GM12874 (cell line): ENCODE data around the gene TBC1D23.

Source experiments
- TF ChIP-seq, protein P1 (sequence below): IDR thresholded peaks from 2 replicates; pipeline ENCODE4 v1.5.1; 2011; ENCODE audit warnings: low read depth, mild to moderate bottlenecking, control low read depth, low read length, moderate library complexity; ENCODE audit not compliant: insufficient read depth

The TBC1D23 gene

DNA sequence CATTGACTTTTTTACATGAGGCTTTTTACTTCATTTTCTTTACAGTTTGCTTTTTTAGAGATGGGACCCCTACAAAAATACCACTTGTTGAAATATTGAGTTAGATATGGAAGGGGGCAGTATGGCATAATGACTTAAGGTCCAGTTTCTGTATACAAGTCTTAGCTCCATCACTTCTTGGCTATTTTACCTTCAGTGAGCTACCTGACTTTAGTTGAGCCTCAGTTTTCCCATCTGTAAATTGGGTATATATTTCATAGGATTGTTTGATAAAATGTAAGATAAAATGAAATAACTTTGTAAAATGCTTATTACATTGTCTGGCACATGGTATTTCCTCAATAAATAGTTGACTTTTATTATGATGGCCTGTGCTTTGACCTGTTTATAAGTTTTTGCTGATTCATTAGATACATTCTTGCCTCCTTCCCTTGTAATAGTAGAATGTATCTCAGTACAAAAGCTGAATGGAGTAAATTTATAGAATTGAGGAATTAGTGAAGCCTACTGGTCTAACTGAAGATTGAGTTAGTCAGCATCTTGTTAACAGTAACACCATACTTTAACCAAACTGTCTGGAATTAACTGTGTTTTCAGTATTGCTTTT is 27.6 kb downstream of the TBC1D23 start:
- TF ChIP-seq, protein P1, sequence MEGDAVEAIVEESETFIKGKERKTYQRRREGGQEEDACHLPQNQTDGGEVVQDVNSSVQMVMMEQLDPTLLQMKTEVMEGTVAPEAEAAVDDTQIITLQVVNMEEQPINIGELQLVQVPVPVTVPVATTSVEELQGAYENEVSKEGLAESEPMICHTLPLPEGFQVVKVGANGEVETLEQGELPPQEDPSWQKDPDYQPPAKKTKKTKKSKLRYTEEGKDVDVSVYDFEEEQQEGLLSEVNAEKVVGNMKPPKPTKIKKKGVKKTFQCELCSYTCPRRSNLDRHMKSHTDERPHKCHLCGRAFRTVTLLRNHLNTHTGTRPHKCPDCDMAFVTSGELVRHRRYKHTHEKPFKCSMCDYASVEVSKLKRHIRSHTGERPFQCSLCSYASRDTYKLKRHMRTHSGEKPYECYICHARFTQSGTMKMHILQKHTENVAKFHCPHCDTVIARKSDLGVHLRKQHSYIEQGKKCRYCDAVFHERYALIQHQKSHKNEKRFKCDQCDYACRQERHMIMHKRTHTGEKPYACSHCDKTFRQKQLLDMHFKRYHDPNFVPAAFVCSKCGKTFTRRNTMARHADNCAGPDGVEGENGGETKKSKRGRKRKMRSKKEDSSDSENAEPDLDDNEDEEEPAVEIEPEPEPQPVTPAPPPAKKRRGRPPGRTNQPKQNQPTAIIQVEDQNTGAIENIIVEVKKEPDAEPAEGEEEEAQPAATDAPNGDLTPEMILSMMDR, result no peak

- TF ChIP-seq, protein P1, result no peak
Observed at GRCh38 chr3:100289339-100289738, 28.5 kb downstream of the TBC1D23 start.

DNA sequence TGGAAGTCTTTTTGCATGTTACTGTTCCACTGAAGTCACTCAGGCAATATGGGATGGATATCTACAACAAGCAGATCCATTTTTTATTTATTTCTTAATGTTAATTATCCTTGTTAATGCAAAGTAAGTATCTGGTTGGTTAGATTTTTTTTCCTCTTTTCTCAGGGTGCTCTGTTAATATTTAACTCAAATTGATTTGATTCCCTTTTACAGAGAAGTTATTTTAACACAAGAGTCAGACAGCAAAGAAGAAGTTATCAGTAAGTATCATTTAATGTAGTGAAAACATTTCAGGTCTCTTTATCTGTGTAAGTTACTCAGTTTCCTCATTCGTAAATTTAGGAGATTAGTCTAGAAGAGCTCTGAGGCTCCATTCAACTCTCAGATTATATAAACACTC is 34.3 kb downstream of the TBC1D23 start:
- TF ChIP-seq, protein P1, result no peak

GRCh38 chr3:100297784-100298183 is 37.0 kb downstream of the TBC1D23 start:
- TF ChIP-seq, protein P1, result no peak

DNA sequence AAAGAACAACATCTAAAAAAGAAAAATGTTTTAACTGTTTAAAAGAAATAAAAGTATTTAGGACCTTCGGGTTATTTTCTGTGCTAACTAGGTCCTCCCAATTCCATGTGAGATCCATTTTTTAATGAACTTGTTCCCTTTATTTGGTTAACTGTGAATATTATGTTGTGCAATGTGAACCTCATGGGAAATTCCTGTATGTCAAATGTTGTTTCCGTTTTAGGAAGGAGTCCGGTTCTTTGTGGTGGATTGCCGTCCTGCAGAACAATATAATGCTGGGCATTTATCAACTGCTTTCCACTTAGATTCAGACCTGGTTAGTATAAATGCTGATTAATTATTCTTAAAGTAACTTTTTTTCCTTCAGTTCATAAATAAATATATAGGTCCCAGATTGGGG is 38.2 kb downstream of the TBC1D23 start:
- TF ChIP-seq, protein P1, result no peak

- TF ChIP-seq, protein P1, result no peak
Observed at GRCh38 chr3:100306695-100307094, 45.9 kb downstream of the TBC1D23 start.

- TF ChIP-seq, protein P1, result no peak
Observed at GRCh38 chr3:100310355-100310965, 49.7 kb downstream of the TBC1D23 start.

- TF ChIP-seq, protein P1, result no peak
Observed at GRCh38 chr3:100311011-100311410, 50.2 kb downstream of the TBC1D23 start.
